ENCODE measurements around the gene NF1.

The NF1 gene

GRCh38 chr17:31417051-31417792 lies 322.4 kb downstream of the NF1 start:
- TF ChIP-seq CTCF (conservative IDR thresholded peaks at IDR 0.05): no peak
- no peak overlapping the region for H3K27ac ChIP-seq

- no peak overlapping the region for H3K27ac ChIP-seq
- TF ChIP-seq CTCF (conservative IDR thresholded peaks at IDR 0.05): no peak
Observed at GRCh38 chr17:31418773-31419350, 324.1 kb downstream of the NF1 start.

- no peak overlapping the region for H3K27ac ChIP-seq
Observed at GRCh38 chr17:31422443-31422842, 327.7 kb downstream of the NF1 start.

GRCh38 chr17:31424944-31425281 lies 330.1 kb downstream of the NF1 start:
- H3K27ac ChIP-seq: no peak overlapping the region
- no peak for TF ChIP-seq CTCF (conservative IDR thresholded peaks at IDR 0.05)

More at GRCh38 chr17:31422443-31422842, 327.7 kb downstream of the NF1 start:
- no peak for TF ChIP-seq CTCF (conservative IDR thresholded peaks at IDR 0.05)

GRCh38 chr17:31425282-31426040 lies 330.7 kb downstream of the NF1 start:
- TF ChIP-seq CTCF (conservative IDR thresholded peaks at IDR 0.05): no peak

More at GRCh38 chr17:31425282-31426040, 330.7 kb downstream of the NF1 start:
- no peak overlapping the region for H3K27ac ChIP-seq
